ENCODE results near the gene KCND3.

KCND3 gene

GRCh38 chr1:111903148-111903870 is 86.2 kb downstream of the KCND3 start:
- TF ChIP-seq, protein P1, sequence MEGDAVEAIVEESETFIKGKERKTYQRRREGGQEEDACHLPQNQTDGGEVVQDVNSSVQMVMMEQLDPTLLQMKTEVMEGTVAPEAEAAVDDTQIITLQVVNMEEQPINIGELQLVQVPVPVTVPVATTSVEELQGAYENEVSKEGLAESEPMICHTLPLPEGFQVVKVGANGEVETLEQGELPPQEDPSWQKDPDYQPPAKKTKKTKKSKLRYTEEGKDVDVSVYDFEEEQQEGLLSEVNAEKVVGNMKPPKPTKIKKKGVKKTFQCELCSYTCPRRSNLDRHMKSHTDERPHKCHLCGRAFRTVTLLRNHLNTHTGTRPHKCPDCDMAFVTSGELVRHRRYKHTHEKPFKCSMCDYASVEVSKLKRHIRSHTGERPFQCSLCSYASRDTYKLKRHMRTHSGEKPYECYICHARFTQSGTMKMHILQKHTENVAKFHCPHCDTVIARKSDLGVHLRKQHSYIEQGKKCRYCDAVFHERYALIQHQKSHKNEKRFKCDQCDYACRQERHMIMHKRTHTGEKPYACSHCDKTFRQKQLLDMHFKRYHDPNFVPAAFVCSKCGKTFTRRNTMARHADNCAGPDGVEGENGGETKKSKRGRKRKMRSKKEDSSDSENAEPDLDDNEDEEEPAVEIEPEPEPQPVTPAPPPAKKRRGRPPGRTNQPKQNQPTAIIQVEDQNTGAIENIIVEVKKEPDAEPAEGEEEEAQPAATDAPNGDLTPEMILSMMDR (IDR thresholded peaks at IDR 0.05; ENCODE audit: low read length): no peak
- TF ChIP-seq EZH2 (IDR thresholded peaks at IDR 0.05; ENCODE audit: borderline replicate concordance, low read length): no peak
- no peaks in the 10 kb centered on the region for H3K9me3 ChIP-seq (ENCODE audit: low read length)
- H3K4me2 ChIP-seq (ENCODE audit: low read length): no peak overlapping the region
- no peaks in the 10 kb centered on the region; the same call in 1 of the 2 replicates for H3K27me3 ChIP-seq (ENCODE audit: insufficient read depth, low read length)
- H3K4me3 ChIP-seq (ENCODE audit: low read depth, low read length, poor library complexity, severe bottlenecking): no peak overlapping the region
- H3K9me2 ChIP-seq (ENCODE audit: low read depth, low read length): no peaks in the 10 kb centered on the region
- no peaks in the 10 kb centered on the region for H3K4me1 ChIP-seq (ENCODE audit: insufficient read depth, low read length, severe bottlenecking)
- no peak overlapping the region for H2AFZ ChIP-seq (ENCODE audit: low read length)
- H3F3A ChIP-seq (ENCODE audit: insufficient read depth, low read length): no peaks in the 10 kb centered on the region
- H3K36me3 ChIP-seq (ENCODE audit: insufficient read depth, low read length): no peaks in the 10 kb centered on the region
- H3K79me2 ChIP-seq (ENCODE audit: insufficient read depth, low read length): no peaks in the 10 kb centered on the region
- no peak overlapping the region for H3K9ac ChIP-seq (ENCODE audit: low read length)
- H4K20me1 ChIP-seq (ENCODE audit: insufficient read depth, low read length): no peaks in the 10 kb centered on the region
- H3K27ac ChIP-seq (ENCODE audit: low read depth, low read length, poor library complexity, severe bottlenecking): no peak overlapping the region

- Histone ChIP-seq H3K27ac (ENCODE audit: low read depth, low read length, poor library complexity, severe bottlenecking) (no peak overlapping the region), H3K4me2 (ENCODE audit: low read length) (no peak overlapping the region), H3K9me2 (ENCODE audit: low read depth, low read length) (no peaks in the 10 kb centered on the region), H4K20me1 (ENCODE audit: insufficient read depth, low read length) (no peaks in the 10 kb centered on the region), H3K9me3 (ENCODE audit: low read length) (no peaks in the 10 kb centered on the region), H3K36me3 (ENCODE audit: insufficient read depth, low read length) (no peaks in the 10 kb centered on the region), H3F3A (ENCODE audit: insufficient read depth, low read length) (no peaks in the 10 kb centered on the region), H2AFZ (ENCODE audit: low read length) (no peak overlapping the region), H3K4me1 (ENCODE audit: insufficient read depth, low read length, severe bottlenecking) (no peaks in the 10 kb centered on the region), H3K79me2 (ENCODE audit: insufficient read depth, low read length) (no peaks in the 10 kb centered on the region), H3K4me3 (ENCODE audit: low read depth, low read length, poor library complexity, severe bottlenecking) (no peak overlapping the region), H3K27me3 (ENCODE audit: insufficient read depth, low read length) (no peaks in the 10 kb centered on the region), H3K9ac (ENCODE audit: low read length) (no peak overlapping the region)
- no peak for TF ChIP-seq EZH2 (IDR thresholded peaks at IDR 0.05; ENCODE audit: borderline replicate concordance, low read length)
- TF ChIP-seq, protein P1 (IDR thresholded peaks at IDR 0.05; ENCODE audit: low read length): no peak
These were observed 94.0 kb downstream of the KCND3 start for GRCh38 chr1:111895469-111895868.

DNA sequence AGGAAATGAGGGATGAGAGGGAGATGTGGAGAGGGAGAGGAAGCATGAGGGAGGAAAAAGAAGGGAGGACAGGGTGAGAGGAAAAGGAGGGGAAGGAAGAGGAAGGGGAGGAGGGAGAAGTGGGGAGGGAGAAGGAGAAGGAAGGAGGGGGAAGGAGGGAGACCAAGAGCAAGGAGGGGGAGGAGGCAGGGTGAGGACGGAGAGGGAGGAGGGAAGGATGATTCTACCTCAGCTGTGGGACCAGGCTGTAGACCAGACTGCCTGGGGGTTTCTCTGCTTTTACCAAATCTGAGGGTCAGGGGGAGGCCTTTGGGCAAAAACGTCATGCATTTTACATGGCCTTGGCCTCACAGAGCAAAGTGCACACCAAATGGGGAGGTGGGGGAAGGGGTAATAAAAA is 94.5 kb downstream of the KCND3 start:
- H3K79me2 ChIP-seq (ENCODE audit: insufficient read depth, low read length): no peaks in the 10 kb centered on the region
- H3K9ac ChIP-seq (ENCODE audit: low read length): no peak overlapping the region
- no peaks in the 10 kb centered on the region for H3K9me2 ChIP-seq (ENCODE audit: low read depth, low read length)
- no peaks in the 10 kb centered on the region for H3F3A ChIP-seq (ENCODE audit: insufficient read depth, low read length)
- no peaks in the 10 kb centered on the region for H3K36me3 ChIP-seq (ENCODE audit: insufficient read depth, low read length)
- H4K20me1 ChIP-seq (ENCODE audit: insufficient read depth, low read length): no peaks in the 10 kb centered on the region
- H3K27ac ChIP-seq (ENCODE audit: low read depth, low read length, poor library complexity, severe bottlenecking): no peak overlapping the region
- no peaks in the 10 kb centered on the region for H3K27me3 ChIP-seq (ENCODE audit: insufficient read depth, low read length)
- no peak overlapping the region for H3K4me2 ChIP-seq (ENCODE audit: low read length)
- TF ChIP-seq EZH2 (IDR thresholded peaks at IDR 0.05; ENCODE audit: borderline replicate concordance, low read length): no peak
- TF ChIP-seq, protein P1 (IDR thresholded peaks at IDR 0.05; ENCODE audit: low read length): no peak
- no peak overlapping the region for H2AFZ ChIP-seq (ENCODE audit: low read length)
- H3K9me3 ChIP-seq (ENCODE audit: low read length): no peaks in the 10 kb centered on the region
- H3K4me3 ChIP-seq (ENCODE audit: low read depth, low read length, poor library complexity, severe bottlenecking): no peak overlapping the region
- H3K4me1 ChIP-seq (ENCODE audit: insufficient read depth, low read length, severe bottlenecking): no peaks in the 10 kb centered on the region
